Panc1 (cell line): ENCODE results near the gene CNEP1R1. TPM values are rescaled to one million over a fixed set of nuclear protein-coding genes. Genes with fewer than 3 reads are reported as not detected.

Source experiments
- ATAC-seq: fragments of 200-7000 bp; cut with Tn5 transposase; 2 replicates; pipeline ENCODE4 v1.9.1; 2020; ENCODE audit warnings: mild to moderate bottlenecking, moderate library complexity
- BruUV-seq: library from RNA; stranded (reverse); fragments of 400-500 nt; replicated peaks from 2 replicates; lab custom pipeline; 2021; lab: Mats Ljungman, UMichigan
- CTCF ChIA-PET: fragments of 300-600 bp; sonication (Branson Sonifier 250); formaldehyde crosslinking; loops from one replicate; lab custom pipeline; 2022; ENCODE audit warnings: antibody characterized with exemption; lab: Charles Lee
- POLR2A ChIA-PET: fragments of 300-600 bp; sonication (Branson Sonifier 250); formaldehyde crosslinking; loops from one replicate; lab custom pipeline; 2022; ENCODE audit warnings: antibody characterized with exemption; lab: Charles Lee
- DNase-seq: peaks from one replicate; pipeline ENCODE4 v3.0.0-alpha.2; 2010; ENCODE audit warnings: low read depth, low spot score
- H3K27ac ChIP-seq: 2 replicates; pipeline ENCODE4 v1.5.1; 2011; ENCODE audit warnings: mild to moderate bottlenecking, low read length, inconsistent platforms
- H3K27me3 ChIP-seq: fragments of 200-500 bp; sonication (Bioruptor generic); 2 replicates; pipeline ENCODE4 v1.6.0; 2014; ENCODE audit warnings: low read length, inconsistent platforms; ENCODE audit not compliant: control insufficient read depth, insufficient read depth
- H3K36me3 ChIP-seq: fragments of 200-500 bp; sonication (Bioruptor generic); 2 replicates; pipeline ENCODE4 v1.5.1; 2014; ENCODE audit warnings: inconsistent platforms, mild to moderate bottlenecking, low read length, moderate library complexity; ENCODE audit not compliant: control insufficient read depth, insufficient read depth
- H3K4me1 ChIP-seq: 2 replicates; pipeline ENCODE4 v1.5.1; 2011; ENCODE audit warnings: inconsistent platforms, mild to moderate bottlenecking, low read length, moderate library complexity; ENCODE audit not compliant: control insufficient read depth, insufficient read depth
- H3K4me3 ChIP-seq, 2 experiments: 2 replicates each; pipeline ENCODE4 v1.5.1; 2011 to 2012; ENCODE audit warnings: low read depth in 2 of 2, low read length in 2 of 2, mild to moderate bottlenecking in 2 of 2, inconsistent platforms in 1 of 2, moderate library complexity in 1 of 2
- H3K9me3 ChIP-seq: fragments of 200-500 bp; sonication (Bioruptor generic); 2 replicates; pipeline ENCODE4 v1.5.1; 2014; ENCODE audit warnings: low read depth, mild to moderate bottlenecking, inconsistent platforms, low read length, moderate library complexity; ENCODE audit not compliant: control insufficient read depth, insufficient read depth
- POLR2AphosphoS5 ChIP-seq: IDR thresholded peaks from 2 replicates; pipeline ENCODE4 v1.6.1; 2012; ENCODE audit warnings: mild to moderate bottlenecking, low read depth, low read length, moderate library complexity
- SIN3A ChIP-seq: IDR thresholded peaks from 2 replicates; pipeline ENCODE4 v1.6.1; 2012; ENCODE audit warnings: low read depth, mild to moderate bottlenecking, low read length, moderate library complexity, borderline replicate concordance; ENCODE audit not compliant: insufficient read depth
- TCF7L2 ChIP-seq: IDR thresholded peaks from 2 replicates; pipeline ENCODE4 v1.6.1; 2011; ENCODE audit warnings: mild to moderate bottlenecking, low read depth, low read length, inconsistent platforms
- in situ Hi-C: cut with HindIII; loops from 2 replicates; pipeline ENCODE4 v1.10.0; 2016; ENCODE audit warnings: low sequenced_read_pairs, low pct_unique_long_range_greater_than_20kb
- intact Hi-C: fragments of 100-400 bp; cut with micrococcal nuclease; formaldehyde crosslinking; loops from one replicate; pipeline ENCODE4 v1.10.0; 2022; ENCODE audit not compliant: unreplicated experiment
- total RNA-seq: library from RNA; stranded (reverse); gene quantifications from one replicate; pipeline ENCODE4 v1.2.1, GENCODE V29; 2021; ENCODE audit not compliant: unreplicated experiment
- TF ChIP-seq, protein P1 (sequence below), 2 experiments: IDR thresholded peaks; 2 replicates each; pipeline ENCODE4 v1.6.1; 2011 to 2012; ENCODE audit warnings: low read depth in 2 of 2, control low read depth in 1 of 2, low read length in 1 of 2, mild to moderate bottlenecking in 1 of 2, moderate library complexity in 1 of 2; ENCODE audit not compliant: insufficient read depth in 1 of 2
- TF ChIP-seq, protein P2 (sequence below): fragments of 450-650 bp; IDR thresholded peaks from 2 replicates; pipeline ENCODE4 v1.5.1; 2017; ENCODE audit warnings: mild to moderate bottlenecking

Gene CNEP1R1
- total RNA-seq, 1 experiment from 2014 or later = 22.0 TPM

DNA sequence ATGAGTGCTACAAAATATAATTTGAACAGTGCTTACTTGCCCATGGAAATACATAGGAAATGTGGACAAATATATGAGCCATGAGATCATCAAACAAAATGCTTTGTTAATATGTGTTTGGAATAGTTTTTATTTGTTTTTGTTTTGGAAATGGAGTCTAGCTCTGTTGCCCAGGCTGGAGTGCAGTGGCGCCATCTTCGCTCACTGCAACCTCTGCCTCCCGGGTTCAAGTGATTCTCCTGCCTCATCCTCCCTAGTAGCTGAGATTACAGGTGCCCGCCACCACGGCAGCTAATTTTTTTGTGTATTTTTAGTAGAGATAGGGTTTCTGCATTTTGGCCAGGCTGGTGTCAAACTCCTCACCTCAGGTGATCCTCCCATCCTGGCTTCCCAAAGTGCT lies 2.8 kb downstream of the CNEP1R1 start:
- POLR2A ChIA-PET = interaction anchor here (0.5 to 0.7 kb wide), 2 partner anchors 20 to 174 kb away, joined by 4 to 7 read pairs; no protein-coding TSS in a partner anchor
- no TSS peak for BruUV-seq
- H3K27ac ChIP-seq = no peak overlapping the region
- no peaks in the 10 kb centered on the region for H3K27me3 ChIP-seq
- peaks cover 23% of the 10 kb centered on the region for H3K36me3 ChIP-seq
- H3K4me3 ChIP-seq = no peak overlapping the region
- CTCF ChIA-PET = no interaction called here
- no peaks in the 10 kb centered on the region for H3K9me3 ChIP-seq
- H3K4me1 ChIP-seq = peaks cover 13% of the 10 kb centered on the region
- DNase-seq (no peak), ATAC-seq (no peak)
- in situ Hi-C loops (no loop called here), intact Hi-C loops (no loop called here)
- no peak for TF ChIP-seq TCF7L2
- TF ChIP-seq, protein P1, sequence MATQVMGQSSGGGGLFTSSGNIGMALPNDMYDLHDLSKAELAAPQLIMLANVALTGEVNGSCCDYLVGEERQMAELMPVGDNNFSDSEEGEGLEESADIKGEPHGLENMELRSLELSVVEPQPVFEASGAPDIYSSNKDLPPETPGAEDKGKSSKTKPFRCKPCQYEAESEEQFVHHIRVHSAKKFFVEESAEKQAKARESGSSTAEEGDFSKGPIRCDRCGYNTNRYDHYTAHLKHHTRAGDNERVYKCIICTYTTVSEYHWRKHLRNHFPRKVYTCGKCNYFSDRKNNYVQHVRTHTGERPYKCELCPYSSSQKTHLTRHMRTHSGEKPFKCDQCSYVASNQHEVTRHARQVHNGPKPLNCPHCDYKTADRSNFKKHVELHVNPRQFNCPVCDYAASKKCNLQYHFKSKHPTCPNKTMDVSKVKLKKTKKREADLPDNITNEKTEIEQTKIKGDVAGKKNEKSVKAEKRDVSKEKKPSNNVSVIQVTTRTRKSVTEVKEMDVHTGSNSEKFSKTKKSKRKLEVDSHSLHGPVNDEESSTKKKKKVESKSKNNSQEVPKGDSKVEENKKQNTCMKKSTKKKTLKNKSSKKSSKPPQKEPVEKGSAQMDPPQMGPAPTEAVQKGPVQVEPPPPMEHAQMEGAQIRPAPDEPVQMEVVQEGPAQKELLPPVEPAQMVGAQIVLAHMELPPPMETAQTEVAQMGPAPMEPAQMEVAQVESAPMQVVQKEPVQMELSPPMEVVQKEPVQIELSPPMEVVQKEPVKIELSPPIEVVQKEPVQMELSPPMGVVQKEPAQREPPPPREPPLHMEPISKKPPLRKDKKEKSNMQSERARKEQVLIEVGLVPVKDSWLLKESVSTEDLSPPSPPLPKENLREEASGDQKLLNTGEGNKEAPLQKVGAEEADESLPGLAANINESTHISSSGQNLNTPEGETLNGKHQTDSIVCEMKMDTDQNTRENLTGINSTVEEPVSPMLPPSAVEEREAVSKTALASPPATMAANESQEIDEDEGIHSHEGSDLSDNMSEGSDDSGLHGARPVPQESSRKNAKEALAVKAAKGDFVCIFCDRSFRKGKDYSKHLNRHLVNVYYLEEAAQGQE (IDR thresholded peaks at IDR 0.05; ENCODE audit: insufficient read depth in 1 of 2, low read depth in 2 of 2, low read length in 1 of 2) = no peak
- no peak for TF ChIP-seq POLR2AphosphoS5
- TF ChIP-seq, protein P2, sequence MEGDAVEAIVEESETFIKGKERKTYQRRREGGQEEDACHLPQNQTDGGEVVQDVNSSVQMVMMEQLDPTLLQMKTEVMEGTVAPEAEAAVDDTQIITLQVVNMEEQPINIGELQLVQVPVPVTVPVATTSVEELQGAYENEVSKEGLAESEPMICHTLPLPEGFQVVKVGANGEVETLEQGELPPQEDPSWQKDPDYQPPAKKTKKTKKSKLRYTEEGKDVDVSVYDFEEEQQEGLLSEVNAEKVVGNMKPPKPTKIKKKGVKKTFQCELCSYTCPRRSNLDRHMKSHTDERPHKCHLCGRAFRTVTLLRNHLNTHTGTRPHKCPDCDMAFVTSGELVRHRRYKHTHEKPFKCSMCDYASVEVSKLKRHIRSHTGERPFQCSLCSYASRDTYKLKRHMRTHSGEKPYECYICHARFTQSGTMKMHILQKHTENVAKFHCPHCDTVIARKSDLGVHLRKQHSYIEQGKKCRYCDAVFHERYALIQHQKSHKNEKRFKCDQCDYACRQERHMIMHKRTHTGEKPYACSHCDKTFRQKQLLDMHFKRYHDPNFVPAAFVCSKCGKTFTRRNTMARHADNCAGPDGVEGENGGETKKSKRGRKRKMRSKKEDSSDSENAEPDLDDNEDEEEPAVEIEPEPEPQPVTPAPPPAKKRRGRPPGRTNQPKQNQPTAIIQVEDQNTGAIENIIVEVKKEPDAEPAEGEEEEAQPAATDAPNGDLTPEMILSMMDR = no peak
- TF ChIP-seq SIN3A = no peak

DNA sequence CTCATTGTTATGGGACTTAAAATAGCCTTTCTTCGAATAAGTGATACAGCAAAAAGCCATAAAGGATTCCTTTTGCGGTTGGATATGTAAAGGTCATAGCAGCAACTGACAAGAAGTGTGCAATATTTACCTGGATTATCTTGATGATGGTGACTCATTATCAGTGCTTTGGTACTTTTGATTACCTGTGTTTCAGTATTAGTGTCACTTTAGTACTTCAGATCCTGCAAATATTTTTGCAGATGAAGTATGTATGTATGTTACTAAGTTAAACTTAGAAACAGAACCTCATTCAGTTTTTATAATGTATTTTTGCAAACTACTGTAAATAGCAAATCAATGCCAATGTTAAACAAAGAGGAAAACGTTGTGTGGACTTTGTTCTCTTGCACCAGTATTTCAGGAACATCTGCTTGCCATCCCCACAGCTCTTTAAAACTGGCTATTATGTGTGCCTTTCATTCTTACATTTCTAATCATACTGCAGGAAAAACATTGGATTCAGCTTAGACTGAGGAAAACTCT lies 10.5 kb downstream of the CNEP1R1 start:
- intact Hi-C loops (no loop called here), in situ Hi-C loops (no loop called here)
- ChIA-PET POLR2A (no interaction called here), CTCF (no interaction called here)
- no peak overlapping the region for H3K4me3 ChIP-seq
- no peaks in the 10 kb centered on the region for H3K27me3 ChIP-seq
- no peak for ATAC-seq
- DNase-seq = no peak
- TF ChIP-seq SIN3A (no peak), TCF7L2 (no peak)
- peaks cover 4% of the 10 kb centered on the region for H3K36me3 ChIP-seq
- BruUV-seq = TSS peak; percentile 57
- H3K4me1 ChIP-seq = no peaks in the 10 kb centered on the region
- no peak overlapping the region for H3K27ac ChIP-seq
- H3K9me3 ChIP-seq = no peaks in the 10 kb centered on the region

DNA sequence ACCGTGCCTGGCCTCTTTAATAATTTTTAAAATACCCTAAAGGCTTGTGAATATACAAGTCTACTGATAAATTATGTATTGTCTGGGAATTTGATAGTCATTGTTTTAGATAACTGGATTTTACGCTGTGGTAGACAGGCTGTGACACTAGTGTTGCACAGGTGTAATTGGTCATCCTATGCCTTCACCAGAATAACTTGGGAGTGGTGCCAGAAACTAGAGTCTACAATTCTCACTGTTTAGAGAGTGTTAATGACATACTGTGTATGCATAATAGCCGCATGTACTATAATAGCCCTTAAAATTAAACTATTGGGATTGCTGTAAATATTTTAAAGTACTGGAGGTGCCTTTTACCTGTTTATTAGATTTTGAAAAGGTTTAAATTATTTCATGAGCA lies 11.4 kb downstream of the CNEP1R1 start:
- ChIA-PET POLR2A (no interaction called here), CTCF (no interaction called here)
- intact Hi-C loops = no loop called here
- no TSS peak for BruUV-seq
- Histone ChIP-seq H3K27me3 (no peaks in the 10 kb centered on the region), H3K4me3 (no peak overlapping the region), H3K4me1 (no peaks in the 10 kb centered on the region), H3K36me3 (no peaks in the 10 kb centered on the region), H3K9me3 (no peaks in the 10 kb centered on the region), H3K27ac (no peak overlapping the region)
- in situ Hi-C loops = no loop called here
- TF ChIP-seq, protein P1 (IDR thresholded peaks at IDR 0.05; ENCODE audit: insufficient read depth in 1 of 2, low read depth in 2 of 2, low read length in 1 of 2) = no peak
- TF ChIP-seq, protein P2 = no peak
- TF ChIP-seq POLR2AphosphoS5 (no peak), SIN3A (no peak), TCF7L2 (no peak)
- DNase-seq (no peak), ATAC-seq (no peak)
